GM12892 (cell line): Measurements from ENCODE around the gene CNPPD1.

Source experiments
- DNase-seq: peaks from one replicate; pipeline ENCODE4 v3.0.0; 2011; ENCODE audit not compliant: insufficient read length
- FAIRE-seq: peaks from 2 replicates; lab custom pipeline; 2011; peaks lifted over from hg19 to GRCh38; lab: Jason Lieb, UNC
- POLR2A ChIP-seq: IDR thresholded peaks from 2 replicates; pipeline ENCODE4 v1.6.1; 2011; ENCODE audit warnings: low read depth, low read length, control low read depth
- POLR2AphosphoS5 ChIP-seq: IDR thresholded peaks from 2 replicates; pipeline ENCODE4 v1.6.1; 2011; ENCODE audit warnings: low read depth, low read length, control low read depth
- TAF1 ChIP-seq: IDR thresholded peaks from 2 replicates; pipeline ENCODE4 v1.6.1; 2011; ENCODE audit warnings: low read depth, mild to moderate bottlenecking, control low read depth, low read length, borderline replicate concordance

Gene CNPPD1

GRCh38 chr2:219131744-219132143, 45.0 kb downstream of the CNPPD1 start:
- no peak for FAIRE-seq
- no peak for DNase-seq
- TF ChIP-seq POLR2AphosphoS5, result no peak
- no peak for TF ChIP-seq POLR2A
- TF ChIP-seq TAF1, result no peak

GRCh38 chr2:219131327-219131726, 45.4 kb downstream of the CNPPD1 start:
- no peak for DNase-seq
- TF ChIP-seq POLR2A (no peak), POLR2AphosphoS5 (no peak), TAF1 (no peak)
- FAIRE-seq, result no peak

- no peak for TF ChIP-seq POLR2A
- TF ChIP-seq TAF1, result no peak
- TF ChIP-seq POLR2AphosphoS5, result no peak
- FAIRE-seq (no peak), DNase-seq (no peak)
These were observed 47.1 kb downstream of the CNPPD1 start for GRCh38 chr2:219129589-219129988.

- no peak for FAIRE-seq
These were observed 48.3 kb downstream of the CNPPD1 start for GRCh38 chr2:219128396-219128795.

GRCh38 chr2:219127037-219127635, 49.6 kb downstream of the CNPPD1 start:
- FAIRE-seq, result no peak
- DNase-seq, result no peak
- TF ChIP-seq TAF1, result no peak
- TF ChIP-seq POLR2AphosphoS5, result no peak
- no peak for TF ChIP-seq POLR2A

More at GRCh38 chr2:219128396-219128795, 48.3 kb downstream of the CNPPD1 start:
- TF ChIP-seq TAF1 (no peak), POLR2AphosphoS5 (no peak), POLR2A (no peak)
- no peak for DNase-seq

GRCh38 chr2:219126555-219126954, 50.2 kb downstream of the CNPPD1 start:
- DNase-seq (no peak), FAIRE-seq (no peak)
- TF ChIP-seq POLR2AphosphoS5 (no peak), TAF1 (no peak), POLR2A (no peak)

- FAIRE-seq, result no peak
These were observed 50.8 kb downstream of the CNPPD1 start for GRCh38 chr2:219125886-219126270.

GRCh38 chr2:219125225-219125885, 51.4 kb downstream of the CNPPD1 start:
- FAIRE-seq (no peak), DNase-seq (no peak)
- TF ChIP-seq TAF1, result no peak
- TF ChIP-seq POLR2AphosphoS5, result no peak
- TF ChIP-seq POLR2A, result no peak

More at GRCh38 chr2:219125886-219126270, 50.8 kb downstream of the CNPPD1 start:
- DNase-seq, result no peak
- TF ChIP-seq POLR2A (no peak), POLR2AphosphoS5 (no peak), TAF1 (no peak)

- TF ChIP-seq POLR2AphosphoS5, result no peak
- no peak for TF ChIP-seq POLR2A
- TF ChIP-seq TAF1, result no peak
- FAIRE-seq (no peak), DNase-seq (no peak)
These were observed 52.2 kb downstream of the CNPPD1 start for GRCh38 chr2:219124381-219125110.

- FAIRE-seq (no peak), DNase-seq (no peak)
- TF ChIP-seq POLR2AphosphoS5, result no peak
- TF ChIP-seq POLR2A, result no peak
- no peak for TF ChIP-seq TAF1
These were observed 53.2 kb downstream of the CNPPD1 start for GRCh38 chr2:219123356-219124135.

GRCh38 chr2:219122202-219122980, 54.3 kb downstream of the CNPPD1 start:
- TF ChIP-seq POLR2A (no peak), POLR2AphosphoS5 (no peak), TAF1 (no peak)
- FAIRE-seq (no peak), DNase-seq (no peak)
